ENCODE data around the gene FUT3. TPM values are rescaled to one million over a fixed set of nuclear protein-coding genes. Genes with fewer than 3 reads are reported as not detected.

Gene FUT3
- total RNA-seq, 1 experiment from 2014 or later = not detected

DNA sequence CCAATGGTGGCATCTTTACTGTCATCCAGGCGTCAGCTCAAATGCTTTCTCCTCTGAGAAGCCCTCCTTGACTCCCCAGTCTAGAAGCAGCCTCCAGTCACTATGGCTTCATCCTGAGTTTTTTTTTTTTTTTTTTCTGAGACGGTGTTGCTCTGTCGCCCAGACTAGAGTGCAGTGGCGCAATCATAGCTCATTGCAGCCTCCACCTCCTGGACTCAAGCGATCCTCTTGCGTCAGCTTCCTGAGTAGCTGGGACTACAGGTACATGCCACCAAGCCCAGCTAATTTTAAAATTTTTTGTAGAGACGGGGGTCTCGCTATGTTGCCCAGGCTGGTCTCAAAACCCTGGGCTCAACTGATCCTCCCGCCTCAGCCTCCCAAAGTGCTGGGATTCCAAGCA lies 42.2 kb downstream of the FUT3 start:
- H3K18ac ChIP-seq (ENCODE audit: insufficient read length, low read depth, low read length) = no peak overlapping the region
- H4K91ac ChIP-seq (ENCODE audit: insufficient read length, low read depth, low read length) = no peak overlapping the region
- H2AK5ac ChIP-seq (ENCODE audit: insufficient read length, low read length) = no peak overlapping the region
- DNase-seq = no peak
- Mint-ChIP-seq H3K36me3 (ENCODE audit: insufficient read depth in 1 of 3, low read depth in 3 of 3) (no peaks in the 10 kb centered on the region), H3K27me3 (ENCODE audit: low read depth) (peaks cover 18% of the 10 kb centered on the region), H3K4me3 (no peak overlapping the region), H3K27ac (no peak overlapping the region), H3K4me1 (peaks cover 12 to 18% of the 10 kb centered on the region in 2 experiments), H3K9me3 (no peaks in the 10 kb centered on the region)
- TF ChIP-seq, protein P1, sequence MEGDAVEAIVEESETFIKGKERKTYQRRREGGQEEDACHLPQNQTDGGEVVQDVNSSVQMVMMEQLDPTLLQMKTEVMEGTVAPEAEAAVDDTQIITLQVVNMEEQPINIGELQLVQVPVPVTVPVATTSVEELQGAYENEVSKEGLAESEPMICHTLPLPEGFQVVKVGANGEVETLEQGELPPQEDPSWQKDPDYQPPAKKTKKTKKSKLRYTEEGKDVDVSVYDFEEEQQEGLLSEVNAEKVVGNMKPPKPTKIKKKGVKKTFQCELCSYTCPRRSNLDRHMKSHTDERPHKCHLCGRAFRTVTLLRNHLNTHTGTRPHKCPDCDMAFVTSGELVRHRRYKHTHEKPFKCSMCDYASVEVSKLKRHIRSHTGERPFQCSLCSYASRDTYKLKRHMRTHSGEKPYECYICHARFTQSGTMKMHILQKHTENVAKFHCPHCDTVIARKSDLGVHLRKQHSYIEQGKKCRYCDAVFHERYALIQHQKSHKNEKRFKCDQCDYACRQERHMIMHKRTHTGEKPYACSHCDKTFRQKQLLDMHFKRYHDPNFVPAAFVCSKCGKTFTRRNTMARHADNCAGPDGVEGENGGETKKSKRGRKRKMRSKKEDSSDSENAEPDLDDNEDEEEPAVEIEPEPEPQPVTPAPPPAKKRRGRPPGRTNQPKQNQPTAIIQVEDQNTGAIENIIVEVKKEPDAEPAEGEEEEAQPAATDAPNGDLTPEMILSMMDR (conservative IDR thresholded peaks at IDR 0.05) = no peak
- no peak overlapping the region for H3K14ac ChIP-seq (ENCODE audit: insufficient read depth, low read length)
- no peaks in the 10 kb centered on the region for H3K79me1 ChIP-seq (ENCODE audit: insufficient read depth, low read depth, low read length, poor library complexity, severe bottlenecking)
- no peaks in the 10 kb centered on the region for H3K79me2 ChIP-seq (ENCODE audit: insufficient read depth, low read length)
- no peak overlapping the region for H2BK5ac ChIP-seq (ENCODE audit: insufficient read length, low read length)
- H3K4ac ChIP-seq (ENCODE audit: low read depth, low read length) = no peak overlapping the region
- H4K5ac ChIP-seq (ENCODE audit: insufficient read length, low read depth, low read length) = no peak overlapping the region
- WGBS (ENCODE audit: extremely low coverage, insufficient read length, low lambda C conversion rate) = no CpG with 5 or more reads among the region's 9 CpGs
- H2BK120ac ChIP-seq (ENCODE audit: low read depth, low read length, poor library complexity, severe bottlenecking) = no peak overlapping the region
- H4K8ac ChIP-seq (replicated peaks; ENCODE audit: insufficient read length, low read depth, low read length) = no peak overlapping the region
- H2BK20ac ChIP-seq (ENCODE audit: low read depth, low read length, poor library complexity, severe bottlenecking) = no peak overlapping the region
- no peak overlapping the region for H3T11ph ChIP-seq (ENCODE audit: low read length)
- H3K23ac ChIP-seq (ENCODE audit: insufficient read length, low read depth, low read length) = no peak overlapping the region
- H2AFZ ChIP-seq (ENCODE audit: low read length) = no peak overlapping the region
- H3K56ac ChIP-seq (ENCODE audit: insufficient read length, low read depth, low read length) = no peak overlapping the region
- H2BK15ac ChIP-seq (ENCODE audit: low read depth, low read length) = no peak overlapping the region
- H3K23me2 ChIP-seq (ENCODE audit: insufficient read length, low read depth, low read length, poor library complexity, severe bottlenecking) = peaks cover 6% of the 10 kb centered on the region
- H3K4me2 ChIP-seq (ENCODE audit: insufficient read depth, insufficient read length, low read length) = no peak overlapping the region
- no peaks in the 10 kb centered on the region; the same call in 1 of the 2 replicates for H3K27me3 ChIP-seq (ENCODE audit: insufficient read depth, low read length)
- H3K9me3 ChIP-seq (ENCODE audit: control insufficient read depth, low read depth, low read length) = no peaks in the 10 kb centered on the region
- no peaks in the 10 kb centered on the region for H3K4me1 ChIP-seq (ENCODE audit: insufficient read depth, low read length)
- H2BK12ac ChIP-seq (ENCODE audit: insufficient read length, low read depth, low read length) = no peak overlapping the region
- H4K20me1 ChIP-seq (ENCODE audit: control insufficient read depth, insufficient read depth, insufficient read length) = no peaks in the 10 kb centered on the region
- H3K9ac ChIP-seq (ENCODE audit: extremely low read depth, insufficient read length, low read length) = no peak overlapping the region
- no peak overlapping the region for H3K27ac ChIP-seq (ENCODE audit: insufficient read length, low read depth, low read length)

Measured in H9 (cell line).